Measurements from ENCODE around the gene STAMBP. TPM values are rescaled to one million over a fixed set of nuclear protein-coding genes. Genes with fewer than 3 reads are reported as not detected.
"Not testable (repeated sequence)": the region's sequence is repeated elsewhere in the genome, so short reads cannot be mapped to it uniquely, and the experiment has no call there.

STAMBP gene
- total RNA-seq, 3 donors from 2014 or later = 26.1 to 32.5 (median 32.4) TPM

DNA sequence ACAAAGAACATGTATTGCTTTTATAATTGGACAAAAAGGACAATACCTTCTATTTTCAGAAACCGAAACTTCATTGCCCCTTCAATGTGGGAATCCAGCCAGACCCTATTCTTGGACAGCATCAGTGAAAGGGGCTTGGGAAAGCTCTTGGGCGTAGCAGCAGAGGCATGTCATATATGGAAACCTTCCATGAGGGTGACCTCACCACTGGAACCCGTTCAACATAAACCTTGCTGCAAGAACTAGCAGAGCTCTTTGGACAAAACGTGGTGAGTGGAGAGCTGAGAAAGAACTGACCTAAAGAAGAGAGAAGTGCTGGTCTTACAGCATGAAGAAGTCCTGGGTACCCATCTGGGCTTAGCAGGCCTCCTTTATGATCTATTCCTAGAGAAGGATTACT lies 41.3 kb downstream of the STAMBP start:
- H3K27me3 ChIP-seq = no peaks in the 10 kb centered on the region
- no peaks in the 10 kb centered on the region for H3K36me3 ChIP-seq
- H3K4me3 ChIP-seq = no peak overlapping the region
- TF ChIP-seq, protein P1, sequence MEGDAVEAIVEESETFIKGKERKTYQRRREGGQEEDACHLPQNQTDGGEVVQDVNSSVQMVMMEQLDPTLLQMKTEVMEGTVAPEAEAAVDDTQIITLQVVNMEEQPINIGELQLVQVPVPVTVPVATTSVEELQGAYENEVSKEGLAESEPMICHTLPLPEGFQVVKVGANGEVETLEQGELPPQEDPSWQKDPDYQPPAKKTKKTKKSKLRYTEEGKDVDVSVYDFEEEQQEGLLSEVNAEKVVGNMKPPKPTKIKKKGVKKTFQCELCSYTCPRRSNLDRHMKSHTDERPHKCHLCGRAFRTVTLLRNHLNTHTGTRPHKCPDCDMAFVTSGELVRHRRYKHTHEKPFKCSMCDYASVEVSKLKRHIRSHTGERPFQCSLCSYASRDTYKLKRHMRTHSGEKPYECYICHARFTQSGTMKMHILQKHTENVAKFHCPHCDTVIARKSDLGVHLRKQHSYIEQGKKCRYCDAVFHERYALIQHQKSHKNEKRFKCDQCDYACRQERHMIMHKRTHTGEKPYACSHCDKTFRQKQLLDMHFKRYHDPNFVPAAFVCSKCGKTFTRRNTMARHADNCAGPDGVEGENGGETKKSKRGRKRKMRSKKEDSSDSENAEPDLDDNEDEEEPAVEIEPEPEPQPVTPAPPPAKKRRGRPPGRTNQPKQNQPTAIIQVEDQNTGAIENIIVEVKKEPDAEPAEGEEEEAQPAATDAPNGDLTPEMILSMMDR (IDR thresholded peaks at IDR 0.05) = no peak
- TF ChIP-seq POLR2AphosphoS5 (IDR thresholded peaks at IDR 0.05) (no peak), POLR2A (IDR thresholded peaks at IDR 0.05) (no peak)
- DNase-seq (ENCODE audit: low spot score in 2 of 2) = peak in 1 of 2 donors; percentile 72
- H3K9me3 ChIP-seq = no peaks in the 10 kb centered on the region
- no peaks in the 10 kb centered on the region for H3K4me1 ChIP-seq
- intact Hi-C loops (cut with DNase I; ENCODE audit: low total_unique reads) = no loop called here
- peak overlapping the region; percentile 74 to 75 for H3K27ac ChIP-seq

DNA sequence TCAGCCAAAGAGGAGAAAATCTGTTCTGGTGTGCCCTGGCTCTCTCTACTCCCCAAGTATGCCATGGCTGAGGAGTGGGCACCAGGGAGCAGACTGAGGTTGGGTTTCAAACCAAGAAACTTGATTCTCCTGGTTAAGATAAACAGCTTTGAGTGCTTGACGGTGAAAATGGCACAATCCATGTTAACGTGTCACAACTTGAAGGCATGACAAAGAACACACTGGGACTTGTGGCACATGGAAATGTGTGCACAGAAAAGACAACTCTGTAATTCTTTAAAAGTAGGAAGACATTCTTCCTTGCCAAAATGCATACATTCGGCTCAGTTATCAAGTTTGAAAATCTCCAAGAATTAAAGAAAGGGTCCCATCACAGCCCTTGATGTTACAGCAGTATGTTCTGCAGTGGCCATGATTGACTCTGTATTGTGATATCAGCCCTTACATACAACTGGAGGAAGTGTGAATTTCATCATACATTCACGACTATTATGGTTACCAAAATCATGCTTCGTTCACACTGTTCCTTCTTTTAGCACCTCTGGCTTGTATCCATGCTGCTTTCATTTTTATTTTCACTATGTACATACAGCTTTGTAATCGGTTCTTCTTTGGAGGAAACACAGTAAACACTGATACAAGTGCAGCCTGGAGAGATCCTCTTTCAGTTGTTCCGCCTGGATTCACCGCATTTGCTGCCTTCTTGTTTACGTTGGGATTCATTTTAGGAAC lies 48.5 kb downstream of the STAMBP start:
- intact Hi-C loops (cut with DNase I; ENCODE audit: low total_unique reads) = no loop called here
- TF ChIP-seq, protein P1 (IDR thresholded peaks at IDR 0.05) = no peak
- no peak for TF ChIP-seq POLR2AphosphoS5 (IDR thresholded peaks at IDR 0.05)
- TF ChIP-seq POLR2A (IDR thresholded peaks at IDR 0.05) = no peak

DNA sequence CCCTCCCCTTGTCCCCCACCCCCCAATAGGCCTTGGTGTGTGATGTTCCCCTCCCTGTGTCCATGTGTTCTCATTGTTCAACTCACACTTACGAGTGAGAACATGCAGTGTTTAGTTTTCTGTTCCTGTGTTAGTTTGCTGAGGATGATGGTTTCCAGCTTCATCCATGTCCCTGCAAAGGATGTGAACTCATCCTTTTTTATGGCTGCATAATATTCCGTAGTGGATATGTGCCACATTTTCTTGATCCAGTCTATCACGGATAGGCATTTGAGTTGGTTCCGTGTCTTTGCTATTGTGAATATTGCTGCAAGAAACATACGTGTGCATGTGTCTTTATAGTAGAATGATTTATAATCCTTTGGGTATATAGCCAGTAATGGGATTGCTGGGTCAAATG lies 49.2 kb downstream of the STAMBP start:
- DNase-seq (ENCODE audit: low spot score in 2 of 2); H3K4me3 ChIP-seq; H3K27me3 ChIP-seq; H3K9me3 ChIP-seq; H3K27ac ChIP-seq; intact Hi-C loops (cut with DNase I; ENCODE audit: low total_unique reads); H3K4me1 ChIP-seq; H3K36me3 ChIP-seq: not testable (repeated sequence)

More for the DNA sequence above, 48.5 kb downstream of the STAMBP start:
- Histone ChIP-seq H3K27me3 (no peaks in the 10 kb centered on the region), H3K4me3 (no peak overlapping the region), H3K4me1 (no peaks in the 10 kb centered on the region), H3K36me3 (no peaks in the 10 kb centered on the region), H3K9me3 (no peaks in the 10 kb centered on the region), H3K27ac (no peak overlapping the region)
- DNase-seq (ENCODE audit: low spot score in 2 of 2) = no peak

DNA sequence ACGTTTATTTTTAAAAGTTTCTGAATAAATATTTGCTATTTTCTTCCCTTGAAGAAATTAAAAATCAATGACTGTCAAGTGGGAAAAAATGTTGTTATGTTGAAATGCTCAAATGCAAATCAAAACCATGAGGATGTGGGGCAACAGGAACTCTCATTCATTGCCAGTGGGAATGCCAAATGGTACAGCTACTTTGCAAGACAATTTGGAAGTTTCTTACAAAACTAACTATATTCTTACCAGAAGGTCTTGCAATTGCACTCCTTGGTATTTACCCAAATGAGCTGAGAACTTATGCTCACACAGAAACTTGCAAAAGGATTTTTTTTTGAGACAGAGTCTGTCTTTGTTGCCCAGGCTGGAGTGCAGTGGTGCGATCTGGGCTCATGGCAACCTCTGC lies 56.6 kb downstream of the STAMBP start:
- no peak overlapping the region for H3K4me3 ChIP-seq
- intact Hi-C loops (cut with DNase I; ENCODE audit: low total_unique reads) = no loop called here
- DNase-seq (ENCODE audit: low spot score in 2 of 2) = no peak

DNA sequence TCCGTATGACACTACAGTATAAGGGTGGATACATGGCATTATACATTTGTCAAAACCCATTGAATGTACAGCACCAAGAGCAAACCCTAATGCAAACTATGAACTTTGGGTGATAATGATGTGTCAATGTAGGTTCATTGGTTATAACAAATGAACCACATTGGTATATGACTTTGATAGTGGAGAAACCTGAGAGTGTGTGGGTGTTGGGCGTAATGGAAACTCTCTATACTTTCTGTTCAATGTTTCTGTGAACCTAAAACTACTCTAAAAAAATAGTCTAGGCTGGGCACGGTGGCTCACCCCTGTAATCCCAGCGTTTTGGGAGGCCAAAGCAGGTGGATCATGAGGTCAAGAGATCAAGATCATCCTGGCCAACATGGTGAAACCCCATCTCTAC lies 57.6 kb downstream of the STAMBP start:
- no peak overlapping the region for H3K27ac ChIP-seq
- TF ChIP-seq POLR2A (IDR thresholded peaks at IDR 0.05) = no peak
- TF ChIP-seq, protein P1 (IDR thresholded peaks at IDR 0.05) = no peak
- H3K9me3 ChIP-seq = no peaks in the 10 kb centered on the region
- intact Hi-C loops (cut with DNase I; ENCODE audit: low total_unique reads) = no loop called here
- H3K27me3 ChIP-seq = no peaks in the 10 kb centered on the region
- H3K36me3 ChIP-seq = no peaks in the 10 kb centered on the region
- no peaks in the 10 kb centered on the region for H3K4me1 ChIP-seq
- no peak overlapping the region for H3K4me3 ChIP-seq
- no peak for DNase-seq (ENCODE audit: low spot score in 2 of 2)

More for the DNA sequence above, 56.6 kb downstream of the STAMBP start:
- no peaks in the 10 kb centered on the region for H3K4me1 ChIP-seq
- no peak overlapping the region for H3K27ac ChIP-seq
- no peaks in the 10 kb centered on the region for H3K36me3 ChIP-seq
- no peaks in the 10 kb centered on the region for H3K9me3 ChIP-seq
- TF ChIP-seq, protein P1 (IDR thresholded peaks at IDR 0.05) = no peak
- TF ChIP-seq POLR2AphosphoS5 (IDR thresholded peaks at IDR 0.05) = no peak
- TF ChIP-seq POLR2A (IDR thresholded peaks at IDR 0.05) = no peak
- no peaks in the 10 kb centered on the region for H3K27me3 ChIP-seq

DNA sequence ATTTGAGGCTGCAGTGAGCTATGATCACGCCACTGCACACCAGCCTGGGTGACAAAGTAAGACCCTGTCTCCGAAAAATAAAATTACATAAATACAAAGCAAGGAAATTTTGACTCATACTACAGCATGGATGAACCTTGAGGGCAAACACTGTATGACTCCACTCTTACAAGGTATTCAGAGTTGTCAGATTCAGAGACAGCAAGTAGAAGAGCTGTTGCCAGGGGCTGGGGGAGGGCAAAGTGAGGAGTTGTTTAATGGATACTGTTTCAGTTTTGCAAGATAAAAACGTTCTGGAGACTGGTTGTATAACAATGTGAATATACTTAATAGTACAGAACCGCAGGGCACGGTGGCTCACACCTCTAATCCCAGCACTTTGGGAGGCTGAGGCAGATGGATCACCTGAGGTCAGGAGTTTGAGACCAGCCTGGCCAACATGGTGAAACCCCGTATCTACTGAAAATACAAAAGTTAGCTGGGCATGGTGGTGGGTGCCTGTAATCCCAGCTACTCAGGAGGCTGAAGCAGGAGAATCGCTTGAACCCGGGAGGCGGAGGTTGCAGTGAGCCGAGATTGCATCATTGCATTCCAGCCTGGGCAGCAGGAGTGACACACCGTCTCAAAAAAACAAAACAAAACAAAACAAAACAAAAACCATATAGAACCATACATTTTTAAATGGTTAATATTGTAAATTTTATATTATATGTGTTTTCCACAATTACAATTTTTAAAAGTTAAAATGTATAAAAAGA lies 59.0 kb downstream of the STAMBP start:
- H3K36me3 ChIP-seq; H3K27ac ChIP-seq; H3K4me3 ChIP-seq; H3K27me3 ChIP-seq; intact Hi-C loops (cut with DNase I; ENCODE audit: low total_unique reads); H3K9me3 ChIP-seq; DNase-seq (ENCODE audit: low spot score in 2 of 2); H3K4me1 ChIP-seq: not testable (repeated sequence)

Data from breast epithelium (tissue), 4 donors.